Vagina (tissue), 2 donors: ENCODE data around the gene AGER. TPM values are rescaled to one million over a fixed set of nuclear protein-coding genes. Genes with fewer than 3 reads are reported as not detected.

Experiments used
- DNase-seq, 2 donors: peaks; one replicate each; pipeline ENCODE4 v3.0.0-alpha.2; 2017; ENCODE audit errors: extremely low spot score in 2 of 2
- H3K27ac ChIP-seq: fragments of 200-600 bp; sonication (generic); one replicate; pipeline ENCODE4 v1.5.1; 2019
- H3K27me3 ChIP-seq: fragments of 200-600 bp; sonication (generic); one replicate; pipeline ENCODE4 v1.5.1; 2019
- H3K36me3 ChIP-seq, 2 donors: fragments of 200-600 bp; sonication (generic); one replicate each; pipeline ENCODE4 v1.5.1; 2017 to 2019
- H3K4me1 ChIP-seq: fragments of 200-600 bp; sonication (generic); one replicate; pipeline ENCODE4 v1.5.1; 2019
- H3K4me3 ChIP-seq, 2 donors: fragments of 200-600 bp; sonication (generic); 1 replicate in 1 of 2; 2 replicates in 1 of 2; pipeline ENCODE4 v1.5.1; 2016 to 2019
- H3K9me3 ChIP-seq: fragments of 200-600 bp; sonication (generic); one replicate; pipeline ENCODE4 v1.5.1; 2019
- CTCF ChIP-seq, 3 experiments: fragments of 450-650 bp in 2 of 3; fragments of 200-600 bp in 1 of 3; sonication (generic) in 1 of 3; IDR thresholded peaks; one replicate each; pipeline ENCODE4 v1.5.1; 2017 to 2019; ENCODE audit warnings: antibody characterized with exemption in 3 of 3, mild to moderate bottlenecking in 2 of 3, moderate library complexity in 2 of 3
- POLR2A ChIP-seq, 2 donors: fragments of 450-650 bp; IDR thresholded peaks; one replicate each; pipeline ENCODE4 v1.6.1; 2017; ENCODE audit warnings: antibody characterized with exemption in 2 of 2, mild to moderate bottlenecking in 2 of 2, moderate library complexity in 2 of 2
- POLR2AphosphoS5 ChIP-seq, 2 donors: sonication (generic); formaldehyde crosslinking; IDR thresholded peaks; one replicate each; pipeline ENCODE4 v1.9.0; 2017; ENCODE audit warnings: antibody characterized with exemption in 2 of 2, mild to moderate bottlenecking in 2 of 2, low read depth in 1 of 2; ENCODE audit not compliant: insufficient read depth in 1 of 2
- intact Hi-C: fragments of 100-400 bp; cut with DNase I; formaldehyde crosslinking; loops from one replicate; pipeline ENCODE4 v1.15.1; 2023
- total RNA-seq: library from RNA; depleted of rRNA; stranded (reverse); fragments of >200 nt; gene quantifications from one replicate; pipeline ENCODE4 v1.2.3, GENCODE V29; 2016

AGER gene
- total RNA-seq, 1 donor from 2014 or later = 8.1 TPM

GRCh38 chr6:32181148-32181702 is 2.8 kb downstream of the AGER start:
- H3K4me3 ChIP-seq = no peak overlapping the region
- DNase-seq = no peak
- H3K4me1 ChIP-seq = peaks cover 41% of the 10 kb centered on the region
- no peak for TF ChIP-seq POLR2AphosphoS5 (IDR thresholded peaks at IDR 0.05; ENCODE audit: insufficient read depth in 1 of 2, low read depth in 1 of 2)
- no peak for TF ChIP-seq CTCF (IDR thresholded peaks at IDR 0.05)
- TF ChIP-seq POLR2A (IDR thresholded peaks at IDR 0.05) = no peak
- intact Hi-C loops = loop anchor here (10.0 kb wide), 1 partner anchor 1024 kb away; the partner anchor contains the start of genes HSD17B8, RING1, RXRB and SLC39A7
- peaks cover 0 to 14% of the 10 kb centered on the region in 2 donors for H3K36me3 ChIP-seq
- H3K9me3 ChIP-seq = no peaks in the 10 kb centered on the region
- no peaks in the 10 kb centered on the region for H3K27me3 ChIP-seq
- H3K27ac ChIP-seq = peak overlapping the region; percentile 24

GRCh38 chr6:32179766-32180405 is 4.2 kb downstream of the AGER start:
- H3K27me3 ChIP-seq = no peaks in the 10 kb centered on the region
- intact Hi-C loops = loop anchor here (10.0 kb wide), 2 partner anchors 55 to 1025 kb away; partner anchors contain the start of genes ATF6B, HSD17B8, RING1 and RXRB
- no peaks in the 10 kb centered on the region for H3K9me3 ChIP-seq
- no peak overlapping the region for H3K4me3 ChIP-seq
- no peak for DNase-seq
- H3K36me3 ChIP-seq = peaks cover 0 to 10% of the 10 kb centered on the region in 2 donors
- peaks cover 44% of the 10 kb centered on the region for H3K4me1 ChIP-seq
- TF ChIP-seq CTCF (IDR thresholded peaks at IDR 0.05) (no peak), POLR2A (IDR thresholded peaks at IDR 0.05) (no peak)
- H3K27ac ChIP-seq = peak overlapping the region; percentile 95

- intact Hi-C loops = loop anchor here (10.0 kb wide), 1 partner anchor 54 kb away; the partner anchor contains the start of gene ATF6B
- DNase-seq = no peak
- Histone ChIP-seq H3K27ac (peak overlapping the region; percentile 95), H3K36me3 (peaks cover 0 to 10% of the 10 kb centered on the region in 2 donors), H3K27me3 (no peaks in the 10 kb centered on the region), H3K4me1 (peaks cover 45% of the 10 kb centered on the region), H3K4me3 (peak overlapping the region; percentile 81 to 93), H3K9me3 (no peaks in the 10 kb centered on the region)
- TF ChIP-seq CTCF (IDR thresholded peaks at IDR 0.05) (no peak), POLR2AphosphoS5 (IDR thresholded peaks at IDR 0.05; ENCODE audit: insufficient read depth in 1 of 2, low read depth in 1 of 2) (no peak), POLR2A (IDR thresholded peaks at IDR 0.05) (no peak)
These were observed 5.3 kb downstream of the AGER start for GRCh38 chr6:32178547-32179440.

- H3K27me3 ChIP-seq = no peaks in the 10 kb centered on the region
- peaks cover 45% of the 10 kb centered on the region for H3K4me1 ChIP-seq
- H3K4me3 ChIP-seq = peak within 1 kb of the TSS; percentile 81 to 93
- intact Hi-C loops = loop anchor here (10.0 kb wide), 1 partner anchor 53 kb away; the partner anchor contains the start of gene ATF6B
- H3K9me3 ChIP-seq = no peaks in the 10 kb centered on the region
- peak within 1 kb of the TSS; percentile 95 for H3K27ac ChIP-seq
- TF ChIP-seq POLR2A (IDR thresholded peaks at IDR 0.05) (no peak), CTCF (IDR thresholded peaks at IDR 0.05) (no peak), POLR2AphosphoS5 (IDR thresholded peaks at IDR 0.05; ENCODE audit: insufficient read depth in 1 of 2, low read depth in 1 of 2) (peak; percentile 64 to 85)
- peaks cover 0 to 10% of the 10 kb centered on the region in 2 donors for H3K36me3 ChIP-seq
- DNase-seq = peak in 1 of 2 donors; percentile 100
These were observed 6.1 kb downstream of the AGER start, which contains the start of gene RNF5 for GRCh38 chr6:32177788-32178546. Gene RNF5, plus strand, starts transcription at chr6:32178405. Its CDS starts 107 bp downstream, at chr6:32178512.
